Fibroblast of the conjunctiva (primary cell): Measurements from ENCODE around the gene SLX1A.
A peak's percentile ranks its signal among the peaks of the same experiment; 100 is the strongest.
"Not testable (repeated sequence)": the region's sequence is repeated elsewhere in the genome, so short reads cannot be mapped to it uniquely, and the experiment has no call there.

Source experiments
- DNase-seq: peaks from one replicate; pipeline ENCODE4 v3.0.0-alpha.2; 2010; ENCODE audit warnings: low read depth

SLX1A gene

DNA sequence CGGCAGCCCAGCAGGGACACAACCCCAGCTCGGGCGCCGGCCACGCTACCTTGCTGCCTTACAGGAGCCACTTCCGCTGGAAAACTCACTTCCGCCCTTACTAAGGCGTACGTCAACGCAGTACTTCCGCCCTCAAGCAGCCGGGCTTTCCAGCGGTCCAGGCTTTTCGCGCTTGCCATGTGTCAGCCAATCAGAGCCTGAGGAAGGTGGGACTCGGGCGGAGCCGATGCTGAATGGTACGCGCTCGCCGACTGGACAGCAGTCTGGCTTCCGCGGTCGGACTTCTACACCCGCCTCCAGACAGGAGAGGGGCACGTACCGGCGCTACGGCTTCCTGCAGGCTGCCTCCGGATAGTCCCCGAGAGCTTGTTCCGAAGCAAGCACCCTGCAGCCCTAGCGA is at the start of gene SLX1A, which contains the start of gene BOLA2B:
SLX1A (plus strand) TSS at position 261 of the 400 bp plus-strand sequence. CDS start 210 bp downstream, outside the sequence.
BOLA2B (minus strand) TSS at position 52 of the 400 bp plus-strand sequence. CDS start 71 bp downstream, outside the sequence.
- not testable (repeated sequence) for DNase-seq

DNA sequence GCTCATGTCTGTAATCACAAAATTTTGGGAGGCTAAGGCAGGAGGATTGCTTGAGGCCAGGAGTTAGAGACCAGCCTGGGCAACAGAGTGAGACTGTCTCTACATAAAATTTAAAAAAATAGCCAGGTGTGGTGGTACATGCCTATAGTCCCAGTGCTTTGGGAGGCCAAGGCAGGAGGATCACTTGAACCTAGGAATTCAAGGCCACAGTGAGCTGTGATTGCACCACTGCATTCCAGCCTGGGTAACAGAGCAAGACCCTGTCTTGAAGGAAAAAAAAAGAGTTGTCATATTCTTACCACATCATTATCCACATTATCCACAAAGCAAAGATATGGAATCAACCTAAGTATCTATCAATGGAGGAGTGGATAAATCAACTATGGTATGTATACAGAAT is 49.7 kb upstream of the SLX1A start:
- no peak for DNase-seq

DNA sequence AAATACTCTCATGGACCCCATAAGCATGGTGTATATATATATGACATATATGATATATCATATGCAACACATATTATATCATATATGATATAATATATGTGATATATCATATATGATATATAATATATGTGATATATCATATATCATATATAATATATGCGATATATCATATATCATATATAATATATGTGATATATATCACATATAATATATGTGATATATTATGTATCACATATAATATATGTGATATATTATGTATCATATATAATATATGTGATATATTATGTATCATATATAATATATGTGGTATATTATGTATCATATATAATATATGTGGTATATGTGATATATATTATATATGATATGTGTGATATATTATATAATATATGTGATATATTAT is 48.8 kb upstream of the SLX1A start:
- DNase-seq: no peak

DNA sequence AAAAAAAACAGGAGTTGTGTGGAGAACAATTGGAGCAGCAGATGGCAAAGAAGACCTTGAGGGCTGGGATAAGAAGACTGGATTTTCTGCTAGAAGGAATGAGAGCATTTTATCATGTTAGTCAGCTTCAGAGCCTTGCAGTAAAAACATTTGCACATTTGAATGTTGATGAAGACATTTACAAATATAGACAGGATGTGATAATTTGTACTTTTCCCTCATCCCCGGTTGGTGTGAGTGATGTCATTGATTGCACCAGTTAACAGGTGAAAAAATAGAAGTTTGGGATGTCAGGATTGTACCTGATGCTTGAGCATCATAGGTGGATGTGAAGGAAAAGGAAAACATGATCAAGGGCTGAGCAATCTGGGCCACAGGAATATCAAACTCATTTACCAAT is 48.0 kb upstream of the SLX1A start:
- DNase-seq: no peak

DNA sequence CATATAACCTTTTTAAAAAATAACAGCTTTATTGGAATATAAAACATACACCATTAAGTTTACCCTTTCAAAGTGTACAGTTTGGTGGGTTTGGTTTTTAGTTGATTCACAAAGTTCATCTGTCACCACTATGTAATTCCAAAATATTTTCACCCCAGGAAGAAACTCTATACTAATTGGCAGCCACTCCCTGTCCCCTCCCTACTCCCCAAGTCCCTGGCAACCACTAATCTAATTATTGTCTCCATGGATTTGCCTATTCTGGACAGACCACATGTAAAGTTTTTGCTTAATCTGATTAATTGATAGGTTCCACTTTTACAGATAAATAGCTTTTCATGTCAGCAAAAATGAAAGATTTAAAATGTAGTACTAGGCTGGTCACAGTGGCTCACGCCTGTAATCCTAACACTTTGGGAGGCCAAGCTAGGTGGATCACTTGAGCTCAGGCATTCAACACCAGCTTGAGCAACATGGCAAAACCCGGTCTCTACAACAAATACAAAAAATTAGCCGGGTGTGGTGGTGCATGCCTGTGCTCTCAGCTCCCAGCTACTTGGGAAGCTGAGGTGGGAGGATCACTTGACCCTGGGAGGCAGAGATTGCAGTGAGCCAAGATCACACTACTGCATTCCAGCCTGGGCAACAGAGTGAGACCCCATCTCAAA is 45.7 kb upstream of the SLX1A start:
- DNase-seq: no peak

DNA sequence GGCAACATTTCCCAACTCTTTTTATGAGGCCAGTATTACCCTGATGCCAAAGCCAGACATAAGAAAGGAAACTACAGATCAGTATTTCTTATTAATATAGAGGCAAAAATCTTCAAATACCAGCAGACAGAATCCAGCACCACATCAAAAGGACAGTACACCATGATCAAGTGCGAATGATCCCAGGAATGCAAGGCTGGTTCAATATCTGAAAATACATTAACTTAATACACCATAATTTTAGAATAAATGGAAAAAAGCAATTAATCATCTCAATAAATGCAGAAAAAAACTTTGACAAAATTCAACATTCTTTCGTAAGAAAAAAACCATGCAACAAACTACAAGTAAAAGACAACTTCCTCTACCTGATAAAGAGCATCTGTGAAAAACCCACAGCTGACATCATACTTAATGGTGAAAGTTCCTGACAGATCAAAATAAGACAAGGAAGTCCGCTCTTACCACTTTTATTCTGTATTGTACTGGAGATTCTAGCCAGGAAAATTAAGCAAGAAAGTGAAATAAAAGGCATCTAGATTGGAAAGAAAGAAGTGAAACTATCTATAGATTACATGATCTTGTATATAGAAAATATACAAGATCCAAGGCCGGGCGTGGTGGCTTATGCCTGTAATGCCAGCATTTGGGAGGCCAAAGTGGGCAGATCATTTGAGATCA is 44.3 kb upstream of the SLX1A start:
- DNase-seq: no peak

DNA sequence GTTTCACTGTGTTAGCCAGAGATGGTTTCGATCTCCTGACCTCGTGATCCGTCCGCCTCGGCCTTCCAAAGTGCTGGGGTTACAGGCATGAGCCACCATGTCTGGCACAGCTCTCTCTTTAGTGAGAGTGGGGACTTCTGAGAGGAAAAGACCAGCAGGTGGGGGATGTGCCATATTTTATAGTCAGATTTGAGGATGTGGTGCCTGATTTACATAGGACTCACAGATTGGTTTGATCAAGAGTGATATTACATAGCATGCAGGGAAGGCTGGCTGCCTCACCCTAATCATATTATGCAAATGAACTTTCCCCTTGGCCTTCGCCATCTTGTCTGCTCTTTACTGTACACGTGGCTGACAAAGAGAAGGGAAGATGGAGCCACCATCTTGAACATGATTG is 42.6 kb upstream of the SLX1A start:
- DNase-seq: no peak

DNA sequence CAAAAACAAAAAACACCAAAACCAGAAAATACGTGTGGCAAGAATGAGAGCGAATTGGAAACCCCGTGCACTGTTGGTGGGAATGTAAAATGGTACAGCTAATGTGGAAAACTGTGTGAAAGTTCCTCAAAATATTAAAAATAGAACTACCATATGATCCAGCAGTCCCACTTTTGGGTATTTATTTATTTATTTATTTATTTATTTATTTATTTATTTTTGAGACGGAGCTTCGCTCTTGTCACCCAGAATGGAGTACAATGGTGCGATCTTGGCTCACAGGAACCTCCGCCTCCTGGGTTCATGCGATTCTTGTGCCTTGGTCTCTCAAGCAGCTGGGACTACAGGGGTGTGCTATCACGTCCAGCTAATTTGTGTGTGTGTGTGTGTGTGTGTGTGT is 41.2 kb upstream of the SLX1A start:
- no peak for DNase-seq

DNA sequence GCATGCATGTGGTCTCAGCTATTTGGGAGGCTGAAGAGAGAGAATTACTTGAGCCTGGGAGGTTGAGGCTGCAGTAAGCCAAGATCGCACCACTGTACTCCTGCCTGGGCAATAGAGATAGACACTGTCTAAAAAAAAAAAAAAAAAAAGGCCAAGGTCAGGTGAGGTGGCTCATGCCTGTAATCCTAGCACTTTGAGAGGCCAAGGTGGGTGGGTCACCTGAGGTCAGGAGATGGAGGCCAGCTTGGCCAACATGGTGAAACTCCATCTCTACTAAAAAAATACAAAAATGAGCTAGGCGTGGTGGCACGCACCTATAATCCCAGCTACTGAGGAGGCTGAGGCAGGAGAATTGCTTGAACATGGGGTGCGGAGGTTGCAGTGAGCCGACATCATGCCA is 38.5 kb upstream of the SLX1A start:
- no peak for DNase-seq

DNA sequence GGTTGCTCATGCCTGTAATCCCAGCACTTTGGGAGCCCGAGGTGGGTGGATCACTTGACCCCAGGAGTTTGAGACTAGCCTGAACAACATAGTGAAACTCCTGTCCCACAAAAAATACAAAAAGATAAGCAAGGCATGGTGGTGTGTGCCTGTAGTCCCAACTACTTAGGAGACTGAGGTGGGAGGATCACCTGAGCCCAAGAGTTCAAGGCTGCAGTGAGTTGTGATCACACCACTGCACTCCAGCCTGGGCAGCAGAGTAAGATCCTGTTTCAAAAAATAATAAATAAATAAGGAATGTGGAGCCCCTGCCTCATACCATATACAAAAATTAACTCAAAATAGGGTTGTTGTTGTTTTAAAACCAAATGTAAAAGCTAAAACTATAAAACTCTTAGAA is 36.5 kb upstream of the SLX1A start:
- no peak for DNase-seq

DNA sequence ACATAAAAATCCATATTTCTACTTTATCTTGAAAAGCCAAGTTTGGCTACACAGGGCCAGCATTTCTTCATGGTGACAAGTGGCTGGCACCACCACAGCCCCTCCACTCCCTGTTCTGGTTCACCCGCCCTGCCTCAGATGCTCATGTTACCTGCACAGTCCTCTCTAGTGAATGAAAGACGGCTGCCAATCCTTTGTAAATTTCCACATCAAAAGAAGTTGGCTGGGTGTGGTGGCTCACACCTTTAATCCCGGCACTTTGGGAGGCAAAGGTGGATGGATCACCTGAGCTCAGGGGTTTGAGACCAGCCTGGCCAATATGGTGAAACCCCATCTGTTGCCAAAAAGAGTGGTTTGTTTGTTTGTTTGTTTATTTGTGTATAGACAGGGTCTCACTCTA is 30.1 kb upstream of the SLX1A start:
- no peak for DNase-seq

DNA sequence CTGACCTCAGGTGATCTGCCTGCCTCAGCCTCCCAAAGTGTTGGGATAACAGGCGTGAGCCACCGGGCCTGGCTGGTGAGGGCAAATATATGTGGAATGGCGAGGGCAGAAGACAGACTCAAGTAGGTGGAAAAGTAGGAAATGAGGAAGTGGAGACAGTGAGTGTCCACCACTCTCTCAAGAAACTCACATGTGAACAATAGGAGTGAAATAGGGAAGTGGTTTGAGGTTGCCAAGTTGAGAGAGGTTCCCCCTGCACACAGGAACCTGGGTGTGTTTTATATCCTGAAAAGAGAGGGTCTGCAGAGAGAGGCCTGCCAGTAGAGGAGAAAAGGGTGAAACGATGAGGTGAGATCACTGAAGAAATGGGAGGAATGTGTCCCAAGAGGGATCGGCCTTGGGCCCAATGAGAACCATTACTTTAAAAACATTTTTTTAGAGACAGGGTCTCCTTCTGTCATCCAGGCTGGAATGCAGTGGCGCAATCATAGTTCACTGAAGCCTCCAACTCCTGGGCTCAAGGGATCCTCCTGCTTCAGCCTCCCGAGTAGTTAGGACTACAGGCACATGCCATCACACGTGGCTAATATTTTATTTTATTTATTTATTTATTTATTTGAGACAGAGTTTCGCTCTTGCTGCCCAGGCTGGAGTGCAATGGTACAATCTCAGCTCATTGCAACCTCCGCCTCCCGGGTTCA is 27.3 kb upstream of the SLX1A start:
- no peak for DNase-seq

DNA sequence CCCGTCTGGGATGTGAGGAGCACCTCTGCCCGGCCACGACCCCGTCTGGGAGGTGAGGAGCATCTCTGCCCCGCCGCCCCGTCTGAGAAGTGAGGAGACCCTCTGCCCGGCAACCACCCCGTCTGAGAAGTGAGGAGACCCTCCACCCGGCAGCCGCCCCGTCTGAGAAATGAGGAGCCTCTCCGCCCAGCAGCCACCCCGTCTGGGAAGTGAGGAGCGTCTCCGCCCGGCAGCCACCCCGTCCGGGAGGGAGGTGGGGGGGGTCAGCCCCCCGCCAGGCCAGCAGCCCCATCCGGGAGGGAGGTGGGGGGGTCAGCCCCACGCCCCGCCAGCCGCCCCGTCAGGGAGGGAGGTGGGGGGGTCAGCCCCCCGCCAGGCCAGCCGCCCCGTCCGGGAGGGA is 24.9 kb upstream of the SLX1A start:
- DNase-seq: not testable (repeated sequence)

DNA sequence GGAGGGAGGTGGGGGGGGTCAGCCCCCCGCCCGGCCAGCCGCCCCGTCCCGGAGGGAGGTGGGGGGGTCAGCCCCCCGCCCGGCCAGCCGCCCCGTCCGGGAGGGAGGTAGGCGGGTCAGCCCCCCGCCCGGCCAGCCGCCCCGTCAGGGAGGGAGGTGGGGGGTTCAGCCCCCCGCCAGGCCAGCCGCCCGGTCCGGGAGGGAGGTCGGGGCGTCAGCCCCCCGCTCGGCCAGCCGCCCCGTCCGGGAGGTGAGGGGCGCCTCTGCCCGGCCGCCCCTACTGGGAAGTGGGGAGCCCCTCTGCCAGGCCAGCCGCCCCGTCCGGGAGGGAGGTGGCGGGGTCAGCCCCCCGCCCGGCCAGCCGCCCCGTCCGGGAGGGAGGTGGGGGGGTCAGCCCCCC is 24.3 kb upstream of the SLX1A start:
- DNase-seq: not testable (repeated sequence)

DNA sequence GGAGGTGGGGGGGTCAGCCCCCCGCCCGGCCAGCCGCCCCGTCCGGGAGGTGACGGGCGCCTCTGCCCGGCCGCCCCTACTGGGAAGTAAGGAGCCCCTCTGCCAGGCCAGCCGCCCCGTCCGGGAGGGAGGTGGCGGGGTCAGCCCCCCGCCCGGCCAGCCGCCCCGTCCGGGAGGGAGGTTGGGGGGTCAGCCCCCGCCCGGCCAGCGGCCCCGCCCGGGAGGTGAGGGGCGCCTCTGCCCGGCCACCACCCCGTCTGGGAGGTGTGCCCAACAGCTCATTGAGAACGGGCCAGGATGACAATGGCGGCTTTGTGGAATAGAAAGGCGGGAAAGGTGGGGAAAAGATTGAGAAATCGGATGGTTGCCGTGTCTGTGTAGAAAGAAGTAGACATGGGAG is 23.5 kb upstream of the SLX1A start:
- DNase-seq: not testable (repeated sequence)

DNA sequence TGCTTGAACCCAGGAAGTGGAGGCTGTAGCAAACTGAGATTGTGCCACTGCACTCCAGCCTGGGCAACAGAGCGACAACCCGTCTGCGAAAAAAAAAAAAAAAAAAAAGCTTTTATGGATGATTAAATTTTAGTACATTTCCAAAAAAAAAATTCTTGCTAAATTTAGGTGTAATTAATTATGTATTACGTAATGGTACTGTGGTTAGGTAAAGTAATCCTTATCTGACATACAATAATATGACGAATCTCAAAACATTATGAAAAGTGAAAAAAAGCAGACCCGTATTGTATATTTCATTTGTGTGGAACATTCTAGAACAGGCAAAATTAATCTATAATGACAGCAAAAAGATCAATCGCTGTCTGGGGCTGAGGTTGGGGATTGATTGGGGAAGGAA is 20.6 kb upstream of the SLX1A start:
- DNase-seq: no peak

DNA sequence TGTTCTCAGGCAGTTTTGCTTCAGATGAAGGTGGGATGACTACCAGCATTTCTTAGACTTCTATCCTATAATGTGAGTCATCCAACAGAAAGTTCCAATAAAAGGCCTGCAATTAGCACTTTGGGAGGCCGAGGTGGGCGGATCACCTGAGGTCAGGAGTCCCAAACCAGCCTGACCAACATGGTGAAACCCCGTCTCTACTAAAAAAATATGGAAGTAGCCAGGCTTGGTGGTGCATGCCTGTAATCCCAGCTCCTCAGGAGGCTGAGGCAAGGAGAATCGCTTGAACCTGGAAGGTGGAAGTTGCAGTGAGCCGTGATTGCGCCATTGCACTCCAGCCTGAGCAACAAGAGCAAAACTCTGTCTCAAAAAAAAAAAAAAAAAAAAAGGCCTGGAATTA is 16.8 kb upstream of the SLX1A start:
- not testable (repeated sequence) for DNase-seq

DNA sequence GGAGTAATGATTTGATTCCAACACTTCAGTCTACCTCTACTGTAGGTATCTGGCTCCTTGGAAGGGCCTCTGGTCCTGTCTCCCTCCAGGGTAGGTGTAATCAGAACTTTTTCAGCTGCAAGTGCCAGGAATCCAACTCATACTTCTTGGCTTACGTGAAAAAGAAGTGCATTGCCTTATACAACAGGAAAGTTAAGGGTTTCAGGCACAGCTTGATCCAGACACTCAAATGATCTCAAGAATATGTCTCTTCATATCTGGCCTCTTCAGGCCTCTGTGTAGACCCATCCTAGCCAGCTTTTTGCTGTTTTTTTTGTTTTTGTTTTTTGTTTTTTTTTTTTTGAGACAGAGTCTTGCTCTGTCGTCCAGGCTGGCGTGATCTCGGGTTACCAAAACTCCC is 14.5 kb upstream of the SLX1A start:
- no peak for DNase-seq

DNA sequence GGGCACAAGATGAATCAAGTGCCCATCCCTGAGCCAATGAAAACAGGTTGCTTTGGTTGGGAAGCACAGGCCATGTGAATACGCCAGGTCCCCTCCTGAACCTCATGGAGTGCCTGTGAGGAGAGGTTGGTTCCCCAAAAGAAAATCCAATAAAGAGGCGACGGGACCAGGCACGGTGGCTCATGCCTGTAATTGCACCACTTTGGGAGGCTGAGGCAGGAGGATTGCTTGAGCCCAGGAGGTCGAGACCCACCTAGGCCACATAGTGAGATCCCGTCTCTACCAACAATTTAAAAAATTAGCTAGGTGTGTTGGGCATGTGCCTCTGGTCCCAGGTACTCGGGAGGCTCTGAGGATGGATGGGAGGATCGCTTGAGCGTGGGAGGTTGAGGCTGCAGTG is 13.7 kb upstream of the SLX1A start:
- no peak for DNase-seq

DNA sequence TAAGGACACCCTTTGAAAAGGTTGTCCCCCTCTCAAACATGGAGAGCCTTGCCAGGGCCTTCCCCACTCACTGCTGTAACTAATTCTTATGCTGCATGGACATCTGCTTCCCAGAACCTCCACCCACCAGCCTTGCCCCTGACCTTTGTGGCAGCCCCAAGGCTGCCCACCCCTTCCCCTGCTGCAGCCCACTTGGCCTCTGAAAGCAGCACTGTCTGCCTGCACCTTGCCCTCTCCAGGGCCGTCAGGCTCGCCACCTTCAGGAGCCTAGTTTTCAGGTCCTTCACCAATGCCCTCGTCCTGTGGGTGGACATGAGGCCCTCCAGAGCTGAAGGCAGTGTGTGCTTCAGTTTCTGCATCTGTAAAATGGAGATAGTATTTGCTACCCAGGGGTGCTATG is 12.9 kb upstream of the SLX1A start:
- DNase-seq: no peak

DNA sequence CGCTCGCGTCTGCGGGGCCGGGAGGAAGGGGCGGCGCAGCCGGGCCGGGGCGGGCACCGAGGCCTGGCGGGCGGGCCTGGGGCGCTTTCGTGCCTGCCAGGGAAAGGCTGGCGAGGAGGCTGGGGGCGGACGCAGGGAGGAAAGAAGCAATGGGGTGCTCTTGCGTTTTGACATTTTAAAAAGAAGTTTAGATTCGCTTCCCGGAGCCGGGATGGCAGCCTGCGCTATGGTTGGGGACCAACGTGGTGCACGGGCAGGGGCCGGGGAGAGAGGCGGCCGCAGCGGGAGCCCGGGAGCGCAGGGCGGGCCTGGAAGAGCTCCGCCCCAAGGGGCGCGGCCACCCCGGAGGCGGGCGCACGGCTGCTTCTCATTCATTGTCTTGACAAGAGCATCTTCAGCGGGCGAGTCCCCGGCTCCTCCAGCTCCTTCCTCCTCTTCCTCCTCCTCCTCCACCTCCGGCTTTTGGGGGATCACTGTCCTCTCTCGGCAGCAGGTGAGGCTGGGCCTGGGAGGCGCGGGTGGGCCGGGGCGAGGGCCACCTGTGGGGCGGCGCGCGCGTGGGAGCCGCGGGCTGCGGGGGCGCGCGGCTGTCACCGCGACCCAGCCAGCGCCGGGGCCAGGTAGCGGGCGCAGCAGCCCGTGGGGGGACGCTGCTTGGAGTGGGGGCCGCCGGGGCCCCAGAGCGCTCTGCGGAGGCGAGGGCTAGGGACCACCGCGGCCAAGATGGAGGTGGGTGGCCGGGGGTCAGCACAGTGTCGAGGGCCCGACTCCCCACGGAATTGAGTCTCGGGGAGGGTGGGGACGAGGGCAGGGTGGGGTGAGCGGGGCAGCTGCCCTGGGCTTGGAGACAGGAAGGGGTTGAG is 10.2 kb upstream of the SLX1A start, which contains the start of gene CORO1A:
CORO1A (plus strand) TSS at position 370 of the 863 bp plus-strand sequence. CDS start 1,608 bp downstream, outside the sequence.
- DNase-seq: peak; percentile 41
